GM21528 (cell line): Measurements from ENCODE around the gene MORN3.
A peak's percentile ranks its signal among the peaks of the same experiment; 100 is the strongest.
"Not testable (repeated sequence)": the region's sequence is repeated elsewhere in the genome, so short reads cannot be mapped to it uniquely, and the experiment has no call there.

ENCODE experiments used
- ATAC-seq: cut with Tn5 transposase; IDR thresholded peaks from one replicate; pipeline ENCODE4 v1.9.1; 2021; ENCODE audit warnings: mild to moderate bottlenecking, moderate library complexity; ENCODE audit not compliant: unreplicated experiment, low FRiP score

The MORN3 gene

GRCh38 chr12:121648458-121649028 lies 20.9 kb downstream of the MORN3 start:
- no peak for ATAC-seq

- ATAC-seq = no peak
Observed at GRCh38 chr12:121641343-121641630, 28.2 kb downstream of the MORN3 start.

GRCh38 chr12:121638298-121639202 lies 30.9 kb downstream of the MORN3 start:
- ATAC-seq = no peak

GRCh38 chr12:121637231-121637914 lies 32.1 kb downstream of the MORN3 start:
- ATAC-seq = peak; percentile 47

- ATAC-seq = no peak
Observed at GRCh38 chr12:121634836-121635235, 34.6 kb downstream of the MORN3 start.

- not testable (repeated sequence) for ATAC-seq
Observed at GRCh38 chr12:121633833-121634196, 35.6 kb downstream of the MORN3 start.

GRCh38 chr12:121632069-121632970 lies 37.1 kb downstream of the MORN3 start:
- no peak for ATAC-seq

GRCh38 chr12:121630791-121631355 lies 38.6 kb downstream of the MORN3 start:
- no peak for ATAC-seq

GRCh38 chr12:121628536-121628935 lies 40.9 kb downstream of the MORN3 start:
- ATAC-seq = no peak

- no peak for ATAC-seq
Observed at GRCh38 chr12:121628037-121628436, 41.4 kb downstream of the MORN3 start.

- ATAC-seq = peak; percentile 46
Observed at GRCh38 chr12:121626853-121627640, 42.4 kb downstream of the MORN3 start.

- peak; percentile 64 for ATAC-seq
Observed at GRCh38 chr12:121626087-121626852, 43.2 kb downstream of the MORN3 start, which contains the start of gene ORAI1. TSS of gene ORAI1 (plus strand) at chr12:121626530.

- ATAC-seq = no peak
Observed at GRCh38 chr12:121620333-121620891, 49.0 kb downstream of the MORN3 start.

- no peak for ATAC-seq
Observed at GRCh38 chr12:121618659-121619233, 50.7 kb downstream of the MORN3 start.

GRCh38 chr12:121614872-121615467 lies 54.5 kb downstream of the MORN3 start:
- ATAC-seq = no peak

GRCh38 chr12:121613462-121613861 lies 56.0 kb downstream of the MORN3 start:
- no peak for ATAC-seq

GRCh38 chr12:121611306-121611705 lies 58.1 kb downstream of the MORN3 start:
- ATAC-seq = no peak
